ENCODE measurements around the gene OLFML2B.
"Not testable (repeated sequence)": the region's sequence is repeated elsewhere in the genome, so short reads cannot be mapped to it uniquely, and the experiment has no call there.

Gene OLFML2B

DNA sequence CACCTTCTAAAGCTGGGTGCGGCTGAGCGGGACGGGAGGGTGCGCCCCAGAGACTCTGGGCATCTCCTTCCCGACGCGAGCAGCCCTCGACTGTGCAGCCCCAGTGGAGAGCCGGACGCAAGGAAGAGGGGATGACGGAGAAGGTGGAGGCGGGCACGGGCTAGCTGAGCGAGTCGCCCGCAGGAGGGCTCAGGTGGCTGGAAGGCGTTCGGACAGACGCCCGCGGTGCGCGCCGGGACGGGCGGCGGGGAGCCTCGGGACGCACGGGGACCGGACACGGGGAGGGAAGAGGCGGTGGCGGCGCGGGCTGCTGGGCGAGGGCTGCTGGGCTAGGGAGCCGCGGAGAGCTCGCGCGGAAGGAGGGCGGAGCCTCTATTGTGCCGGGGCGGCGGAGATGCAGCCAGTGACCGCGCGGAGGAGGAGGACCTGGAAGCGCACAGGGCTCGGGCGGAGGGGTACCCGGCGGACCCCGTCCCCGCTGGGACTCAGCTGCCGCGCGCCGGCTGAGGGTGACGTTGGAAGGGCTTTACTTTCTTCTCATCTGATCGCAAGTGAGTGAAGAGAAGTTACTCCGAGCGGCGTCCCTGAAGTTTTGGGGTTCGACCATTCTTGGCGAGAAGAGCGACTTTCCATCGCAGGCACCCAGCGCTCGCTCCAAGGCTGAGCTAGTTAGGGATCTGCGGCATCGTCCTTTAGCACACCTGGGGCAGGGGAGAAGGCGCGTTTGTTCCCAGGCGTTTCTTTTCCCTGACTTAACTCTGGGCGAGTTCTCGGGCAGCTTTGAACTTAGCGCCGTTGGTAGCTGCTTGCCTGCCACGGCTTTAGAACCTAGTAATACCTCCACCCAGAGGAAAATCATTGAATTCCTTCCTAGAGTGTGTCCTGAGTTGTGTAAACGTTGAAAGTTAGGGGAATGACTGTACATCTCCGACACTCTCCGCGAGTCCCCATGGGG, at the start of gene OLFML2B:
OLFML2B (minus strand) TSS at position 323 of the 955 bp plus-strand sequence. CDS start 439 bp downstream, outside the sequence.
- peak in 1 of 2 experiments; percentile 53 for DNase-seq (ENCODE audit: low read depth in 2 of 2)

DNA sequence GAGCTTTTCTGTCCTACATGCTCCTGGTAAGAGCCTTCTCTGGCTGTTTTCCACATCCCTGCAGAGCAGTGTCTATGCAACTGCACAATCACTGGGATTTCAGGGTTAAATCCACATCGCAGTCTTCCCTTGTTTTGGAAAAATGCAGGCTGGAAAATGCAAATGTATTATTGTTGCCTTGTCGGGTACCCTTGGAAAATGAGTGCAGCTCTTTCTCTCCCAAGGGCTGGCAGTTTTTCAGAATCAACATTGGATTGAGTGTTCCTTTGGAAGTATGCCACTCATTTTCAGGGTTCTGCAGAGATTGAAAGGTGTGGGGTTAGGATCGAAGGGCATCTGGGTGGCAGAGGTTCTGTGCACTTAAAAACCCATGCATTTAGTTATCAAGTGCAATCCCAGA, 49.1 kb upstream of the OLFML2B start:
- no peak for DNase-seq (ENCODE audit: low read depth in 2 of 2)

DNA sequence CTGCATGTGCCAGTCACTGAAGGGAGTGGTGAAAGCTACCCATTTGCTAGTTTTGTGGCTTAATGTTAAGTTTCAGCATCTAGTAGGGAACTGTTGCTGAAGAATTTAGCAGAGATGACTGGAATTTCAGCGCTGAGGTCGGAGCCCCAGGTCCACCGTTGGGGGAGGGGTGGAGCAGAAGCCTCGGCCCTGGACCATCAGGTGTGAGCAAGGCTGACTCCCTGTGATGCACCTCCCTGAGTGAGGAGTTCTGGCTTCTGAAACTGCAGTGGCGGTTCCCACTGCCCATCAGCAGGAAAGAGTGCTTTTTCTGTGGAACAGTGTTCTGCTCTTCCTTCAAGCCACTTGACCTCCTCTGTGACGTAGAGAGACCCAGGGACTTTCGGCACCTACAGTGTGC, 47.2 kb upstream of the OLFML2B start:
- no peak for DNase-seq (ENCODE audit: low read depth in 2 of 2)

DNA sequence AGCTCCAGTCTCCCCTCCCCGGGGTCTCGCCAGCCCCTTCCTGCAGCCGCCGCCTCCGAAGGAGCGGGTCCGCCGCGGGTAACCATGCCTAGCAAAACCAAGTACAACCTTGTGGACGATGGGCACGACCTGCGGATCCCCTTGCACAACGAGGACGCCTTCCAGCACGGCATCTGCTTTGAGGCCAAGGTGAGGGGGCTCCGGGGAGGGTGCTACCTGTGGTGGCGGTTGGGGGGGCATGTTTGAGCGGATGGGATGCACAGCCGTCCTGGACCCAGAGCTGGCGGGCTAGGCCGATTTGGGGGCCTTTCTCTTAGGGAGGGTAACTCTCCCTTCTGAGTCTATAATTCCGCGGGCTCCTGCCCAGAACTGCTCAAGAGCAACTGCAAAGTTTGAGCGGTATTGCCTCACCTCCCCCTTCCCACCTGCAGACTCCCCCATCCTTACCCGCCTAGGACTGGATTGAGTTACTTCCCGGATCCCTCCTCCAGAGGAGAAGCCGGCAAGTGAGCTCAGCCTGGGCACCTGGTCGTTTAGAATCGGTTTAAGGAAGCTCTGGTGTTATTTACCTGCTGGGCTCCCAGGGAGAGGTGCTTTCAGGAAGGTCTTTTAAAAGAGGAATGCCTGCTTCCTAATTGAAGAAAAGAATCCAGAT, 46.6 kb upstream of the OLFML2B start:
- no peak for DNase-seq (ENCODE audit: low read depth in 2 of 2)

DNA sequence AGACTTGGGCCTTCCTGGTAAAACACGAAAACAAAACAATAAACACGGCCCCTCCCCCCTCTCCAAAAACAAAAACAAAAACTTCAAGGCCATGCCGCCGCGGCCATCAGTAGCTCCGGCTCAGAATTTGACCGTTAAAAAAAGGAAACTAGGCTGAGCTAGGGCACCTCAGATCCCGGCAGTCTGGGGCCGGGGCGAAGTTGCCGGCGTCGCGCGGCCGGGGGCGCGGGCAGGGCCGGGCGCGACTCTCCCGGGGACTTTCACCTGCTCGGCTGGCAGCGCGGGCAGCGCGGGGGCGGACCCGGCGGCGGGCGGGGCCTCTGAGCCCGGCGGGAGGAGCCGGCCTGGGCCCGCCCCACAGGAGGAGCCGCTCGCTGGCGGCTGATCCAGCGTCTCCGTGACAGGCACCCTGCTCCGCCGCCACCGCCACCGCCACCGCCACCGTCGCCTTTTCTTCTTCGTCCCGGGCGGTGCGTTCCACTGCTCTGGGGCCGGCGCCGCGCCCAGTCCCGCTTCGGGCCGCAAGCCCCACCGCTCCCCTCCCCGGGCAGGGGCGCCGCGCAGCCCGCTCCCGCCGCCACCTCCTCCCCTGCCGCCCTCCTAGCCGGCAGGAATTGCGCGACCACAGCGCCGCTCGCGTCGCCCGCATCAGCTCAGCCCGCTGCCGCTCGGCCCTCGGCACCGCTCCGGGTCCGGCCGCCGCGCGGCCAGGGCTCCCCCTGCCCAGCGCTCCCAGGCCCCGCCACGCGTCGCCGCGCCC, 45.8 kb upstream of the OLFML2B start, which contains the start of gene NOS1AP:
NOS1AP (plus strand) TSS at position 358 of the 760 bp plus-strand sequence. CDS start 487 bp downstream, outside the sequence.
- DNase-seq (ENCODE audit: low read depth in 2 of 2), result peak; percentile 40 to 69

DNA sequence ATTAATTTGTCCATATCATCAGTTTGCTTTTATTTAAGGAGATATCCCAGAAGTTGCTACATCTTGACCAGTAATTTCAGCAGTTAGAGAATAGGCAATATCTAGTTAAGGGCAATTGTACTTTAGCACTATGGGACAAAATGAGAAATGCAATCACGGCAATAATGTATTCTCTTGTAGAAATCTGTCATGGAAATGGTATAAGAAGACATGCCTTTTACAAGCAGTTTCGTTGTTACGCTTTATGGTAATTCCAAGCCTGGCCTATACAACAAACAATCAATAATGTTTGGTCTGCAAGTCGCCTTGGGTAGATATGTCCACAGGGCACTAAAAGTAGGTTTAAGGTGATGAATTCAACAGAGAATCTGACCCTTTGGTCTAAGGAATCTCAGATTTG, 44.6 kb upstream of the OLFML2B start:
- DNase-seq (ENCODE audit: low read depth in 2 of 2), result no peak

DNA sequence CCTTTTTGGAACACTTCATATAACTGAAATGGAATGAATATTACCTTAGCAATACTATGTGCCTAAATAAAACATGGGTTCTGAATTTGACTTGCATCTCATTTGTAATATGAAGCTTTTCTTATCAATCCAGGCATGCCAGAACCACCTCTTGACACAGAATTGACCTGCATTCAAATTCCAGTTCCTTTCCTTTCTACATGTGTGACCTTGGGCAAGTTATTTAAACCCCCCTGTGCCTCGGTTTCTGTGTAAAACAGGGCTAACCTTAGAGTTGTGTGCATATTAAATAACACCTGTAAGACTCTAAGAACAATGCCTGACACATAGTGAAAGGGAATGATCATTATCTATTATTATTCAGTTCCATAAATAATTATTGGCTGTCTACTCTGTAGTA, 43.8 kb upstream of the OLFML2B start:
- no peak for DNase-seq (ENCODE audit: low read depth in 2 of 2)

DNA sequence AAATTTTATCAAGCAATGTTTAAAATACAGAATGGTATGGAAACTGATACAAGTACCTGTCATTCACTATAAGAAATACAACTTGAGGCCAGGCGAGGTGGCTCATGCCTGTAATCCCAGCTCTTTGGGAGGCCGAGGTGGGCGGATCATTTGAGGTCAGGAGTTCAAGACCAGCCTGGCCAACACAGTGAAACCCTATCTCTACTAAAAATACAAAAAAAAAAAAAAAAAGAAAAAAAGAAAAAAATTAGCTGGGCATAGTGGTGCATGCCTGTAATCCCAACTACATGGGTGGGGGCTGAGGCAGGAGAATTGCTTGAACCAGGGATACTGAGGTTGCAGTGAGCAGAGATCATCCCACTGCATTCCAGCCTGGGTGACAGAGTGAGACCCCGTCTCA, 43.2 kb upstream of the OLFML2B start:
- DNase-seq (ENCODE audit: low read depth in 2 of 2), result not testable (repeated sequence)

DNA sequence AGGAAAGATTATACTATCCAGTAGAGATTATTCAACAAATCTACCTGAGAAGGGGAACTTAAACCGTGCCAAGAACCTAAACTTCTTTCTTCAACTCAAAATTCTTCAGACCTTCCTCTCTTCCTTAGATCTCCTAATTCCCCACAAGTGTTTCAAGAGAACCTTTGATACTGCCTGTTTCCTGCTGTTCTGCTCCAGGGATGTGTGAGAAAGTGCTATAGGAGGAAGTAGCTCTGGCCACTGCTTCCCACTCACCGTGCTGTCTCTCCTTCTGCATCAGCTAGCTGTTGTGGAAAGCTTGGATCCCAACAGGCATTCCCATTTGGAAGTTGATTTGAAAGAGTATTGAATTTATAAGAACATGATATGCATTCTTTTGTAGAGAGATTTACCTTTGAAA, 41.3 kb upstream of the OLFML2B start:
- DNase-seq (ENCODE audit: low read depth in 2 of 2), result no peak

DNA sequence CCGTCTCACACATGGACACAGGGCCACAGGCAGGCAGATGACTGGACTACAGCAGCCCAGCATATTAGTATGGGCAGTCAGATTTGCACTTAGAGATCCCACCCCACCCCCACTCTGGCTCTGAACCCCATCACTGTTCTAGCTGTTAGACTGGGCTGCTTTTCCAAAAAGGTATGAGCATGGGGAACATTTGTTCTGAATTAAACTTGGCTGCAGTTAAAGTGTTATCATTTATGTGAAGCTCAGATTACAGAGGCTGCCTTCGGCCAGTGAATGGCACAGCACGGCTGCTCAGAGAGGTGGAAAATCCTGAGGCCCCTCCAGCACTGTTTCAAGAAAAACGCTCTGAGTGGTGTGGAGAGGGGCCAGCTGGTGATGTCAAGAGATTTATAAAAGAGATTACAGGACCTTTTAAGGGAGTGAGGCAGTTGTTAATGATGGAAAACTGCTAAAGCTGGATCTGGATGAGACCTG, 38.9 kb upstream of the OLFML2B start:
- DNase-seq (ENCODE audit: low read depth in 2 of 2), result no peak

DNA sequence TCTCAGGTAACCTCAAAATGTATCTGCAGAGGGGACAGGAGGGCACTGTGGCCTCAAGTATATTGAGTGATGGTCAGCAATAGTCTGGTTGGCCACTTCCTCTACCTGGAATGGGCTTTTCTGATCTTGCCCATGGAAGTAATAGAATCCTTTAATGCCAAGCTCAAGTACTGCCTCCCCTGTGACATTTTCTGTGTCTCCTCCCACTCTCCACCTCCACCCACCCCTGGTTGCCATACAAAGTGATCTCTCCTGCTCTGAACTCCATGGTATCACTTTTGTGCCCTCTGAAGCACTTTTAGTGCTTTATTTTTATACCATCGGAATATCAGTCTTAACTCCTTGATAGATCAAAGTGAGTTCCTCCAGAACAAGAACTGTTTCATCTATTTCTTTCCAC, 36.6 kb upstream of the OLFML2B start:
- DNase-seq (ENCODE audit: low read depth in 2 of 2), result no peak

DNA sequence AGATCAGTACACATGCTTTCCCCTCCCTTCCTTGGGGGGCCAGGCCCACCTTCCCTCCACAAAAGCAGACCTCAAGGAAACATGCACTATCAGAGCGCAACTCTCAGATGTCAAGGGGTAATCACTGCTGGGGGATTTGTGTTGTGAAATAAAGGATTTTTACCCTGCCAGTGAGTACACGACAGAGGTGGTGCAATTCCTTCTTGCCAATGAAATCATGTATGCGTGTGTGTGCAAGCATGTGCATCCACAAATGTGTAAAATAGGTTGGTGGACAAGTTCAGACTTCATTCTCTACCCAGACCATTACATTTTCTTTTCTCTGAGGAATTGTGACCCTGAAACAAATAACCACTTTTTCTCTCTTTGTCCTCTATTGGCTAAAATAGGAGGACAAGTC, 36.1 kb upstream of the OLFML2B start:
- DNase-seq (ENCODE audit: low read depth in 2 of 2), result no peak

DNA sequence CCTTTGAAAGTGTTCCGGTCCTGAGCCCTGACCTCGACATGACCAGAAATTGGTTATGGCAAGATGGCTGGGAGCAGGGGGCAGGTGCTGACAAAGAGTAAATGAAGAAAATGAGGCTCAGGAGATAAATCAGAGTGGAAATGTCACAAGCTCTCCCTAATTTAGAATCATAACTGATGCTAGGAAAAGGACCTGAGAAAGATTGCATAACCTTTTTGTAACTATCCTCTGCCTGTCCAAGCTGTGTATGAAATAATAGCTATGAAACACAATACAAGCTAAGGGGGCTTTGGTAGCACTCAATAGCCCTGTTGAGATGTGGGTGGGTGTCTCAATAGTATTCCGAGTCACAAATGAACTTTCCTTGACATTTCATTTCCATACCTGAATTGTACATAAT, 32.9 kb upstream of the OLFML2B start:
- no peak for DNase-seq (ENCODE audit: low read depth in 2 of 2)

DNA sequence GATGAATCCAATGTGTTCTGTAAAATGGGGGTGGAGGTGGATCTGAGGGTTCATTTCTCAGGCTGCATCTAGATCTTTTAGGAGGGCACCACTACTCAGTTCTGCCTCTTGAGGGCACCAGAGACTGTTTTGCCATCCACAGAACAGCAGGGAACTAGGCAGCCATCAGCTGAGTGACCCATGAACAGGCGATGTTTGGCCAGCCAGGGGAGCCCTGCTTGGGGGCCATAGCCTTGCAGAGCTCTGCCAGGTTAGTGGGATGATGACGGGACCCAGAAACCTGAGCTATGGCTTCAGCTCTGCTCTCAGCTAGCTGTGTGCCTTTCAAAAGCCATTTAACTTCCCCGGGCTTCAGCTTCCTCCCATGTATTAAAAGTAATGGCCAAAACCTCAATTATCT, 32.4 kb upstream of the OLFML2B start:
- DNase-seq (ENCODE audit: low read depth in 2 of 2), result peak in 1 of 2 experiments; percentile 35

DNA sequence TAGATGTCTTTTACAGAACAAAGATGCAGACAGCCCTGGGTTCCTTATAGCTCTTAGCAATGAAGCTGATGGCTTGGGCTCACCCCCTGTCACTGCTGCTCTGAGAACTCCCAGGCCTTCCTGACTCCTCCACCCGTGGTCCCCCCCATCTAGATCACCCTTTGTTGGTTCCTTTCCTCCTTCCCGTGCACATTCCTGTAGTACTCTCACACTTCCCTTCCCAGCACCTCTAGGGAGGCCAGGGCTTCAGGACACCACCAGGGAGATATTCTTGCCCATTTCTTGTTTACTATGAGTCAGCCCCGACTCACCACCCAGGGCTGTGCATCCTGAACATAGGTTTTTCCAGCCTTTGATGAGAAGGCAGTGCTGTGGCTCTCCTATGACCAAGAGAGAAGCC, 31.4 kb upstream of the OLFML2B start:
- no peak for DNase-seq (ENCODE audit: low read depth in 2 of 2)

DNA sequence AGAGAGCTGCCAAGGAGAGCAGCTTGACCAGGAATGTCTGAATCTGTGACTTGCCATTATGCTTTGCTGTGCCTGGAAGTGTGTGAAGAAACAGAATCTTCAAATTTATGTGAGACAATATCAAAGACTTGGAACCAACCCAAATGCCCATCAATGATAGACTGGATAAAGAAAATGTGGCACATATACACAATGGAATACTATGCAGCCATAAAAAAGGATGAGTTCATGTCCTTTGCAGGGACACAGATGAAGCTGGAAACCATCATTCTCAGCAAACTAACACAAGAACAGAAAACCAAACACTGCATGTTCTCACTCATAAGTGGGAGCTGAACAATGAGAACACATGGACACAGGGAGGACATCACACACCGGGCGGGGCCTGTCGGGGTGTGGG, 30.3 kb upstream of the OLFML2B start:
- DNase-seq (ENCODE audit: low read depth in 2 of 2), result not testable (repeated sequence)

DNA sequence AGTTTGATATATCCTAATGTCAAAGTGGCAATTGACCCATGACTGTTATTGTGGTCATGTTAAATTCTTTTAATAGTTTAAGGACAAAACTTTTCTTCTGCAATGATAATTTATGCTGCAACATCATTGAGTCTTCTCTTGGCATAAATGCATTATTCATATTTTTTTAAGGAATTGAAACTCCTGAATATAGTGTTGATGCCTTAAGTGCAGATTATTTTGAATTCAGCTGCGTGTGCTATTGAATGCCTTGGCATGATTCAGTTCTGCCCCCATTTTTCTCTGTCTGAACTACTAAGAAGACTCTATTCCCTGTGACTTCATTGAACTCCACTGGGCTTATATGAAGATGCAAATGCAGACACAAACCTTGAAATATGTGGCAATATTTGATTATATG, 23.3 kb upstream of the OLFML2B start:
- DNase-seq (ENCODE audit: low read depth in 2 of 2), result no peak

DNA sequence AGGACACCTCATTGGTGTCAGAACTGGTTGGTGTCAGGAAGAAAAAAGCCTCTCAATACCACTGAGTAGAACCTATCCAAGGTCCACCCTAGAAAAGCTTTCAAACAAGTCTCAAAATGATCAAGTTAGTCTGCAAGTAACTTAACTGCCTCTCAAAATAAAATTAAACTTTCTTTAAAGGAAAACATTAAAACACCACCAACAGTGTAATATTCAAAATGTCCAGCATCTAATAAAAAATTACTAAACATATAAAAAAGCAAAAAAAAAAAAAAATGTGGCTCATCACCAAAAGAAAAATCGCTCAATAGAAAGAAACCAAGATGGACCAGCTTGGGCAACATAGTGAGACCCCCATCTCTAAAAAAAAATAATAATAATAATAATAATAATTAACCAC, 18.7 kb upstream of the OLFML2B start:
- DNase-seq (ENCODE audit: low read depth in 2 of 2), result no peak

DNA sequence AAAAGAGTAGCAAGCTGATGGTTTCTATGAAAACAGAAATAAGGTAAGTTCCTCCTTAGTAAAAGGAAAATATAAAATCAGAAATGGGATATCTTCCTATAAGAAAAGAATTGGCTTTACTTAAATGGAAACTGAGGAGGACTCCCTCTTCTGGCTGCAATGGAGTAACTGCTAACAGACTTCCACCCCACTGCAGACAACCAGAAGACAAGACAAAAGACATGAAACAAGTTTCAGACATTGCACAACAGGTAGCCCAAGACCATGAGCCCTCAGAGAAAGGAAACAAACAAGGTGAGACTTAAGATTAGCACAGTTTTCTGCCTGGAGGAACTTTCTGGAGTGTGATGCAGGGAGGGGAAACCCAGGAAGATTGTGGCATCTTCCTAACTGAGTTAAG, 17.0 kb upstream of the OLFML2B start:
- no peak for DNase-seq (ENCODE audit: low read depth in 2 of 2)

DNA sequence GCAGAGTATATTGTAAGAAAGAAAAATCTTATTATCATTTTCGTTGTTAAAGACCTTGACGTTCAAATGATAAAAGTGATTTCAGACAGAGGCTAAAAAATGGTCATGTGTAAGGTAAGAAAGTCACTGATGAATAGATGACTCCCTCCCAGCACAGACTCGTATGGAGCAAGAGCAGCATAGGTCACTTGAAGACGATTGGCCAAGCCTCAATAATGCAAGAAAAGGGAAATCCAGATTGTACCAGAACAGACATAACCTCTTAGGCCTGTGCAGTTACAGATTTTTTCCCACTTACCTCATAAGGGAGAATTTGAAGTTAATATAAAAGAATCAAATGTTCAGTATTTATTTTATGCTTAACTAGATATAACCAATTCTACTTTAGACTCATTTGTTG, 16.3 kb upstream of the OLFML2B start:
- no peak for DNase-seq (ENCODE audit: low read depth in 2 of 2)

DNA sequence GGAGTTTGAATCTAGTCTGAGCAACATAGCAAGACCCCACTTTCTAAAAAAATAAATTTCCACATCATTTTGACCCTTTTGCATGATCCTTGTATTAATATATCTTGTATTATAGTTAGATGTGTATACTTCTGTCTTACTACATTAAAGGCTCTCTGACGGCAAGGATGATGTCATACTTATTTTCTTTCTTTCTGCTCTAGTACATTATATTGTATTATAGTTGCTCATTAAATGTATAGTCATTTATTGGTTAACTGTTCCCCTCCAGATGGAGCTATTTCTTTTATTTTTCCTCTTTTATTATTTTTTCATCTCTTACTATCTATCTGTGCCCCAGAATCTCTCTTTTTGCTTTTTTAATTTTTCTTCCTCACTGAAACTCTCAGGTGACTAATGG, 15.0 kb upstream of the OLFML2B start:
- no peak for DNase-seq (ENCODE audit: low read depth in 2 of 2)

DNA sequence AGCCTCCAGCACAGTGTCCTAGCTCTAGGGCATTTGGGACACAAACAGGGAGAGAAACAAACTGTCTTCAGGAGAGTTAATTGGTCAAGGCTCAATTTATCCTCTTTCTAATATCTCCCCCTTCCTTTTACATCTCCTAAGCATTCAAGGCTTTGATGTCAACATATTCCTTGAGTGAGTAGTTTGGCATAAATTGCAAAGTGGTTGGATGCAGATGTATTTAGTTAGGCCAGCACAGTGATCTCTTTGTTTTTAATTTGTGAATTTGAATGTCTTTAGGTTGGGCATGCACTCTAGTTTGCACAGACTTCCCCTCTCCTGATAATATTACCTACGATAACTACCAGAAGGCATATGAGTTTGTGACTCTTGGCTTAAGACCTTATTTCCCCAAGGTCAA, 12.5 kb upstream of the OLFML2B start:
- no peak for DNase-seq (ENCODE audit: low read depth in 2 of 2)

All from stimulated activated CD4-positive, alpha-beta T cell treated with anti-CD3 and anti-CD28 coated beads, Interleukin-12 subunit alpha, Interleukin-12 subunit beta, amount 100 ng/mL, for 24 hours (primary cell).